CD4-positive, alpha-beta T cell (primary cell): ENCODE results near the gene VIL1. TPM values are rescaled to one million over a fixed set of nuclear protein-coding genes. Genes with fewer than 3 reads are reported as not detected.
A peak's percentile ranks its signal among the peaks of the same experiment; 100 is the strongest.

Experiments used
- ATAC-seq: fragments of 200-7000 bp; cut with Tn5 transposase; one replicate; pipeline ENCODE4 v1.10.0; 2022; ENCODE audit warnings: mild to moderate bottlenecking; ENCODE audit not compliant: poor library complexity
- CTCF ChIA-PET: fragments of 350-600 bp; sonication (Branson Sonifier 250); formaldehyde crosslinking; loops from one replicate; lab custom pipeline; 2021; ENCODE audit warnings: antibody characterized with exemption, inconsistent platforms; lab: Charles Lee
- POLR2A ChIA-PET: fragments of 350-600 bp; sonication (Branson Sonifier 250); formaldehyde crosslinking; loops from one replicate; lab custom pipeline; 2021; ENCODE audit warnings: antibody characterized with exemption, inconsistent platforms; lab: Charles Lee
- DNase-seq, 14 experiments: peaks; one replicate each; pipeline ENCODE4 v3.0.0-alpha.2; 2013 to 2020; ENCODE audit warnings: mixed read lengths in 2 of 14
- H3K27ac ChIP-seq, 2 donors: one replicate each; pipeline versions ENCODE4 v1.5.1 to v1.7.0; 2013; ENCODE audit warnings: low read length in 2 of 2, low read depth in 1 of 2, mild to moderate bottlenecking in 1 of 2
- H3K27me3 ChIP-seq, 2 experiments: 1 replicate in 1 of 2; 2 replicates in 1 of 2; pipeline versions ENCODE4 v1.6.1 to v1.7.0; 2013; ENCODE audit warnings: low read length in 2 of 2, control low read depth in 1 of 2, mild to moderate bottlenecking in 1 of 2, moderate library complexity in 1 of 2; ENCODE audit not compliant: insufficient read depth in 2 of 2, control insufficient read depth in 1 of 2
- H3K36me3 ChIP-seq: one replicate; pipeline ENCODE4 v1.6.1; 2013; ENCODE audit warnings: low read length, control low read depth; ENCODE audit not compliant: insufficient read depth
- H3K4me1 ChIP-seq: one replicate; pipeline ENCODE4 v1.6.1; 2013; ENCODE audit warnings: low read length, control low read depth; ENCODE audit not compliant: insufficient read depth
- H3K4me3 ChIP-seq: one replicate; pipeline ENCODE4 v1.5.1; 2013; ENCODE audit warnings: mild to moderate bottlenecking, low read length, moderate library complexity
- H3K9me3 ChIP-seq, 2 experiments: 1 replicate in 1 of 2; 2 replicates in 1 of 2; pipeline versions ENCODE4 v1.6.1 to v1.7.0; 2013; ENCODE audit warnings: low read length in 2 of 2, mild to moderate bottlenecking in 2 of 2, control low read depth in 1 of 2, moderate library complexity in 1 of 2; ENCODE audit not compliant: control insufficient read depth in 1 of 2, insufficient read depth in 1 of 2
- H3K27ac Mint-ChIP-seq: one replicate; pipeline ENCODE4 v1.8.0; 2020; ENCODE audit warnings: mixed read lengths
- H3K27me3 Mint-ChIP-seq: one replicate; pipeline ENCODE4 v1.8.0; 2021; ENCODE audit warnings: mixed read lengths
- H3K36me3 Mint-ChIP-seq: one replicate; pipeline ENCODE4 v1.8.0; 2021; ENCODE audit warnings: low read depth, mixed read lengths
- H3K4me1 Mint-ChIP-seq: one replicate; pipeline ENCODE4 v1.8.0; 2021; ENCODE audit warnings: low read depth, mixed read lengths
- H3K4me3 Mint-ChIP-seq: one replicate; pipeline ENCODE4 v1.8.0; 2020; ENCODE audit warnings: mild to moderate bottlenecking, mixed read lengths
- H3K9me3 Mint-ChIP-seq: one replicate; pipeline ENCODE4 v1.8.0; 2020; ENCODE audit warnings: mixed read lengths
- intact Hi-C, 2 experiments: fragments of 100-400 bp; cut with DNase I in 1 of 2; cut with micrococcal nuclease in 1 of 2; formaldehyde crosslinking; loops; one replicate each; pipeline versions ENCODE4 v1.15.1 to v1.9.0; 2023 to 2025; cut with DNase I, micrococcal nuclease
- total RNA-seq, 174 experiments: library from RNA in 2 of 174; stranded (reverse) in 2 of 174; gene quantifications; one replicate each; pipeline ENCODE4 v1.2.3 and lab custom pipeline; 2021 to 2026
- TF ChIP-seq, protein P1 (sequence below): fragments of 200-600 bp; IDR thresholded peaks from one replicate; pipeline ENCODE4 v1.8.0; 2022; ENCODE audit warnings: antibody characterized with exemption, mild to moderate bottlenecking

VIL1 gene
- total RNA-seq, 2 experiments from 2014 or later: 0.20 to 0.33 TPM

GRCh38 chr2:218471036-218471435, 52.1 kb downstream of the VIL1 start:
- CTCF ChIA-PET: no interaction called here
- Mint-ChIP-seq H3K4me3 (no peak overlapping the region), H3K9me3 (no peaks in the 10 kb centered on the region), H3K36me3 (peaks cover 55% of the 10 kb centered on the region), H3K4me1 (peaks cover 4% of the 10 kb centered on the region), H3K27me3 (no peaks in the 10 kb centered on the region), H3K27ac (peak overlapping the region; percentile 32)
- DNase-seq (no peak), ATAC-seq (no peak)
- no peak overlapping the region for H3K4me3 ChIP-seq
- no peak overlapping the region for H3K27ac ChIP-seq
- peaks cover 34% of the 10 kb centered on the region for H3K36me3 ChIP-seq
- TF ChIP-seq, protein P1, sequence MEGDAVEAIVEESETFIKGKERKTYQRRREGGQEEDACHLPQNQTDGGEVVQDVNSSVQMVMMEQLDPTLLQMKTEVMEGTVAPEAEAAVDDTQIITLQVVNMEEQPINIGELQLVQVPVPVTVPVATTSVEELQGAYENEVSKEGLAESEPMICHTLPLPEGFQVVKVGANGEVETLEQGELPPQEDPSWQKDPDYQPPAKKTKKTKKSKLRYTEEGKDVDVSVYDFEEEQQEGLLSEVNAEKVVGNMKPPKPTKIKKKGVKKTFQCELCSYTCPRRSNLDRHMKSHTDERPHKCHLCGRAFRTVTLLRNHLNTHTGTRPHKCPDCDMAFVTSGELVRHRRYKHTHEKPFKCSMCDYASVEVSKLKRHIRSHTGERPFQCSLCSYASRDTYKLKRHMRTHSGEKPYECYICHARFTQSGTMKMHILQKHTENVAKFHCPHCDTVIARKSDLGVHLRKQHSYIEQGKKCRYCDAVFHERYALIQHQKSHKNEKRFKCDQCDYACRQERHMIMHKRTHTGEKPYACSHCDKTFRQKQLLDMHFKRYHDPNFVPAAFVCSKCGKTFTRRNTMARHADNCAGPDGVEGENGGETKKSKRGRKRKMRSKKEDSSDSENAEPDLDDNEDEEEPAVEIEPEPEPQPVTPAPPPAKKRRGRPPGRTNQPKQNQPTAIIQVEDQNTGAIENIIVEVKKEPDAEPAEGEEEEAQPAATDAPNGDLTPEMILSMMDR: no peak
- H3K9me3 ChIP-seq: no peaks in the 10 kb centered on the region
- no peaks in the 10 kb centered on the region for H3K4me1 ChIP-seq
- no peaks in the 10 kb centered on the region for H3K27me3 ChIP-seq
- intact Hi-C loops: no loop called here
- POLR2A ChIA-PET: no interaction called here

DNA sequence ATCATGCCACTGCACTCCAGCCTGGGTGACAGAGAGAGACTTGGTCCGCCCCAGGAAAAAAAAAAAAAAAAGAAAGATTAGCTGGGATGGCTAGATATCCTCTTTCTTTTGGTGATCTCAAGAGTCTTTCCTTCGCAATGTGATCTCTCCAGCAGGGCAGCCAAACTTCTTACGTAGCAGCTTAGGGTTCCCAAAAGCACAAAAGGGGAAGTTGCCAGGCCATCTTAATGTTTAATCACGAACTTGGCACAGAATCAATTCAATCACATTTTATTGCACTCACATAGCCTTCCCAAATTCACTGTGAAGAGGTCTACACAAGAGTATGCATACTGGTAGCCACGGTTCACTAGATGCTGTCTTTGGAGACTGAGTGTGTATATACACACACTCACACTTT, 53.1 kb downstream of the VIL1 start:
- POLR2A ChIA-PET: no interaction called here

GRCh38 chr2:218472988-218473387, 54.1 kb downstream of the VIL1 start:
- Mint-ChIP-seq H3K4me1 (no peaks in the 10 kb centered on the region), H3K9me3 (no peaks in the 10 kb centered on the region), H3K36me3 (peaks cover 69% of the 10 kb centered on the region), H3K4me3 (no peak overlapping the region), H3K27me3 (no peaks in the 10 kb centered on the region), H3K27ac (no peak overlapping the region)
- TF ChIP-seq, protein P1: no peak
- Histone ChIP-seq H3K36me3 (peaks cover 48% of the 10 kb centered on the region), H3K4me3 (no peak overlapping the region), H3K27ac (no peak overlapping the region), H3K9me3 (no peaks in the 10 kb centered on the region), H3K4me1 (no peaks in the 10 kb centered on the region), H3K27me3 (no peaks in the 10 kb centered on the region)
- DNase-seq (no peak), ATAC-seq (no peak)
- intact Hi-C loops: no loop called here
- POLR2A ChIA-PET: no interaction called here
- CTCF ChIA-PET: no interaction called here

More for the DNA sequence above, 53.1 kb downstream of the VIL1 start:
- no peak for ATAC-seq
- Mint-ChIP-seq H3K4me3 (no peak overlapping the region), H3K36me3 (peaks cover 60% of the 10 kb centered on the region), H3K27ac (no peak overlapping the region), H3K4me1 (no peaks in the 10 kb centered on the region), H3K27me3 (no peaks in the 10 kb centered on the region), H3K9me3 (no peaks in the 10 kb centered on the region)
- H3K27ac ChIP-seq: no peak overlapping the region
- H3K27me3 ChIP-seq: no peaks in the 10 kb centered on the region
- intact Hi-C loops: no loop called here
- peaks cover 43% of the 10 kb centered on the region for H3K36me3 ChIP-seq
- DNase-seq: peak in 2 of 14 experiments; percentile 32 to 46
- no peaks in the 10 kb centered on the region for H3K9me3 ChIP-seq
- H3K4me1 ChIP-seq: no peaks in the 10 kb centered on the region
- no peak overlapping the region for H3K4me3 ChIP-seq
- CTCF ChIA-PET: no interaction called here
- TF ChIP-seq, protein P1: no peak
